GM23338 (cell line): ENCODE results near the gene GPRC5D. TPM values are rescaled to one million over a fixed set of nuclear protein-coding genes. Genes with fewer than 3 reads are reported as not detected.

ENCODE experiments used
- ATAC-seq: fragments of 200-7000 bp; cut with Tn5 transposase; 3 replicates; pipeline ENCODE4 v1.9.1; 2020
- DNase-seq: peaks from one replicate; pipeline ENCODE4 v3.0.0-alpha.2; 2015; ENCODE audit warnings: low spot score
- H2AFZ ChIP-seq: fragments of 200-600 bp; sonication (generic); 2 replicates; pipeline ENCODE4 v1.8.0; 2016; ENCODE audit warnings: antibody characterized with exemption, mild to moderate bottlenecking, moderate library complexity
- H3F3A ChIP-seq: fragments of 200-600 bp; sonication (generic); replicated peaks from 2 replicates; pipeline ENCODE4 v1.8.0; 2017; ENCODE audit warnings: antibody characterized with exemption, mixed run types, low read depth
- H3K27ac ChIP-seq: fragments of 200-600 bp; sonication (generic); 2 replicates; pipeline ENCODE4 v1.6.1; 2016; ENCODE audit warnings: low read depth
- H3K27me3 ChIP-seq: fragments of 200-600 bp; sonication (generic); 2 replicates; pipeline ENCODE4 v1.8.0; 2016; ENCODE audit warnings: mild to moderate bottlenecking, mixed run types, moderate library complexity; ENCODE audit not compliant: insufficient read depth
- H3K36me3 ChIP-seq: fragments of 200-600 bp; sonication (generic); 2 replicates; pipeline ENCODE4 v1.8.0; 2016; ENCODE audit warnings: mild to moderate bottlenecking; ENCODE audit not compliant: insufficient read depth
- H3K4me1 ChIP-seq: fragments of 200-600 bp; sonication (generic); 2 replicates; pipeline ENCODE4 v1.8.0; 2016; ENCODE audit warnings: mild to moderate bottlenecking, moderate library complexity; ENCODE audit not compliant: insufficient read depth
- H3K4me2 ChIP-seq: fragments of 200-600 bp; sonication (generic); 2 replicates; pipeline ENCODE4 v1.7.1; 2017; ENCODE audit warnings: mixed run types
- H3K4me3 ChIP-seq: fragments of 200-600 bp; sonication (generic); 2 replicates; pipeline ENCODE4 v1.6.1; 2016; ENCODE audit warnings: mixed run types
- H3K79me2 ChIP-seq: fragments of 200-600 bp; sonication (generic); replicated peaks from 2 replicates; pipeline ENCODE4 v1.8.0; 2017; ENCODE audit warnings: mild to moderate bottlenecking; ENCODE audit not compliant: insufficient read depth
- H3K9me2 ChIP-seq: fragments of 200-600 bp; sonication (generic); 2 replicates; pipeline ENCODE4 v1.8.0; 2017; ENCODE audit not compliant: insufficient read depth
- H4K20me1 ChIP-seq: fragments of 200-600 bp; sonication (generic); replicated peaks from 2 replicates; pipeline ENCODE4 v1.8.0; 2017; ENCODE audit warnings: mild to moderate bottlenecking; ENCODE audit not compliant: insufficient read depth
- H3K27ac Mint-ChIP-seq: 2 replicates; pipeline ENCODE4 v1.8.0; 2020; ENCODE audit warnings: inconsistent platforms, mild to moderate bottlenecking, moderate library complexity, mixed read lengths
- H3K27me3 Mint-ChIP-seq: 3 replicates; pipeline ENCODE4 v1.8.0; 2022; ENCODE audit warnings: low read depth, mild to moderate bottlenecking, moderate library complexity, mixed read lengths, inconsistent platforms; ENCODE audit not compliant: insufficient read depth, poor library complexity
- H3K36me3 Mint-ChIP-seq: 3 replicates; pipeline ENCODE4 v1.8.0; 2021; ENCODE audit warnings: low read depth, mild to moderate bottlenecking, inconsistent platforms, moderate library complexity, mixed read lengths
- H3K4me1 Mint-ChIP-seq: 3 replicates; pipeline ENCODE4 v1.8.0; 2020; ENCODE audit warnings: mild to moderate bottlenecking, inconsistent platforms, mixed read lengths
- H3K4me3 Mint-ChIP-seq: 3 replicates; pipeline ENCODE4 v1.8.0; 2021; ENCODE audit warnings: moderate library complexity, mild to moderate bottlenecking, inconsistent platforms, mixed read lengths
- H3K9me3 Mint-ChIP-seq: 3 replicates; pipeline ENCODE4 v1.8.0; 2020; ENCODE audit warnings: moderate library complexity, mild to moderate bottlenecking, inconsistent platforms, mixed read lengths
- CREB1 ChIP-seq: fragments of 250-450 bp; sonication (Bioruptor Pico); IDR thresholded peaks from 2 replicates; pipeline ENCODE4 v1.5.0; 2020; ENCODE audit warnings: low read depth, mild to moderate bottlenecking, moderate library complexity
- CTCF ChIP-seq, 2 experiments: fragments of 200-600 bp in 1 of 2; sonication (generic) in 1 of 2; conservative IDR thresholded peaks; 2 replicates each; pipeline versions ENCODE4 v1.5.1 to v1.6.1; 2016 to 2017; ENCODE audit warnings: antibody characterized with exemption in 2 of 2, low read depth in 2 of 2, mild to moderate bottlenecking in 2 of 2, moderate library complexity in 1 of 2
- ETS1 ChIP-seq: IDR thresholded peaks from 2 replicates; pipeline ENCODE4 v1.6.1; 2016; ENCODE audit warnings: antibody characterized with exemption
- EZH2 ChIP-seq: fragments of 200-600 bp; sonication (generic); IDR thresholded peaks from one replicate; pipeline ENCODE4 v1.8.0; 2017; ENCODE audit warnings: antibody characterized with exemption, mild to moderate bottlenecking, low read depth; ENCODE audit not compliant: unreplicated experiment
- EZH2phosphoT487 ChIP-seq: fragments of 200-600 bp; sonication (generic); IDR thresholded peaks from one replicate; pipeline ENCODE4 v1.8.1; 2018; ENCODE audit warnings: antibody characterized with exemption; ENCODE audit not compliant: unreplicated experiment
- JUNB ChIP-seq: IDR thresholded peaks from one replicate; pipeline ENCODE4 v1.6.1; 2016; ENCODE audit warnings: antibody characterized with exemption; ENCODE audit not compliant: unreplicated experiment
- NANOG ChIP-seq: IDR thresholded peaks from 2 replicates; pipeline ENCODE4 v1.6.1; 2016; ENCODE audit warnings: antibody characterized with exemption, borderline replicate concordance
- POLR2AphosphoS5 ChIP-seq: IDR thresholded peaks from 2 replicates; pipeline ENCODE4 v1.6.1; 2016; ENCODE audit warnings: antibody characterized with exemption, low read depth
- REST ChIP-seq: IDR thresholded peaks from one replicate; pipeline ENCODE4 v1.6.1; 2018; ENCODE audit warnings: antibody characterized with exemption; ENCODE audit not compliant: unreplicated experiment
- STAT1 ChIP-seq: IDR thresholded peaks from one replicate; pipeline ENCODE4 v1.6.1; 2016; ENCODE audit warnings: antibody characterized with exemption; ENCODE audit not compliant: unreplicated experiment
- ZNF114 ChIP-seq: fragments of 250-450 bp; sonication (Bioruptor Pico); IDR thresholded peaks from 2 replicates; pipeline ENCODE4 v1.5.0; 2020; ENCODE audit warnings: mild to moderate bottlenecking, moderate library complexity
- ZNF331 ChIP-seq: fragments of 250-450 bp; sonication (Bioruptor Pico); IDR thresholded peaks from 2 replicates; pipeline ENCODE4 v1.5.0; 2020; ENCODE audit warnings: low read depth, mild to moderate bottlenecking, moderate library complexity
- ZNF462 ChIP-seq: fragments of 250-450 bp; sonication (Bioruptor Pico); IDR thresholded peaks from 2 replicates; pipeline ENCODE4 v1.5.0; 2020; ENCODE audit warnings: mild to moderate bottlenecking, moderate library complexity
- polyA plus RNA-seq: library from polyadenylated mRNA; unstranded; fragments of >200 nt; fragmentation: Nextera tagmentation; extraction: Ambion mirVana; gene quantifications from 2 replicates; pipeline ENCODE4 v1.2.1, GENCODE V29; 2016
- total RNA-seq: library from RNA; depleted of rRNA; stranded (reverse); fragments of >200 nt; shearing (Covaris generic); gene quantifications from 2 replicates; pipeline ENCODE4 v1.2.3, GENCODE V29; 2014

GPRC5D gene
- total and polyA plus RNA-seq, 2 experiments from 2014 or later, result not detected

GRCh38 chr12:12901158-12901791 lies 50.7 kb downstream of the GPRC5D start:
- Mint-ChIP-seq H3K27me3 (peaks cover 8% of the 10 kb centered on the region), H3K27ac (no peak overlapping the region), H3K4me1 (no peaks in the 10 kb centered on the region), H3K36me3 (no peaks in the 10 kb centered on the region), H3K9me3 (no peaks in the 10 kb centered on the region), H3K4me3 (no peak overlapping the region)
- Histone ChIP-seq H3K27me3 (no peaks in the 10 kb centered on the region), H2AFZ (peak overlapping the region; percentile 10; the same call in 1 of the 2 replicates), H3K9me2 (no peaks in the 10 kb centered on the region), H3K4me1 (no peaks in the 10 kb centered on the region), H3K4me3 (no peak overlapping the region), H3K36me3 (no peaks in the 10 kb centered on the region), H3K79me2 (no peaks in the 10 kb centered on the region), H3K27ac (no peak overlapping the region), H3F3A (no peaks in the 10 kb centered on the region), H3K4me2 (no peak overlapping the region), H4K20me1 (no peaks in the 10 kb centered on the region)
- no peak for ATAC-seq
- DNase-seq, result no peak
- TF ChIP-seq STAT1, result no peak
- TF ChIP-seq REST, result no peak
- TF ChIP-seq NANOG, result no peak
- no peak for TF ChIP-seq ETS1
- no peak for TF ChIP-seq CTCF (conservative IDR thresholded peaks at IDR 0.05; ENCODE audit: low read depth in 2 of 2)
- no peak for TF ChIP-seq ZNF331 (CRISPR knock-in tag)
- TF ChIP-seq JUNB, result no peak
- no peak for TF ChIP-seq EZH2phosphoT487
- TF ChIP-seq ZNF114, result no peak
- TF ChIP-seq POLR2AphosphoS5, result no peak
- no peak for TF ChIP-seq ZNF462 (CRISPR knock-in tag)
- no peak for TF ChIP-seq EZH2
- TF ChIP-seq CREB1, result no peak
